Glutamatergic neuron (in vitro differentiated cells): ENCODE data around the gene SMIM33. TPM values are rescaled to one million over a fixed set of nuclear protein-coding genes. Genes with fewer than 3 reads are reported as not detected.
"Not testable (repeated sequence)": the region's sequence is repeated elsewhere in the genome, so short reads cannot be mapped to it uniquely, and the experiment has no call there.

Experiments used
- DNase-seq: peaks from one replicate; pipeline ENCODE4 v3.0.0; 2022
- H3K27ac Mint-ChIP-seq: one replicate; pipeline ENCODE4 v1.8.0; 2020; ENCODE audit warnings: mild to moderate bottlenecking, mixed read lengths, inconsistent platforms; ENCODE audit not compliant: unreplicated experiment
- H3K27me3 Mint-ChIP-seq: one replicate; pipeline ENCODE4 v1.8.0; 2020; ENCODE audit warnings: mild to moderate bottlenecking, moderate library complexity, mixed read lengths, inconsistent platforms; ENCODE audit not compliant: unreplicated experiment
- H3K36me3 Mint-ChIP-seq: one replicate; pipeline ENCODE4 v1.8.0; 2020; ENCODE audit warnings: mild to moderate bottlenecking, mixed read lengths, inconsistent platforms; ENCODE audit not compliant: unreplicated experiment
- H3K4me1 Mint-ChIP-seq: one replicate; pipeline ENCODE4 v1.8.0; 2020; ENCODE audit warnings: mild to moderate bottlenecking, low read depth, mixed read lengths, inconsistent platforms; ENCODE audit not compliant: unreplicated experiment
- H3K4me3 Mint-ChIP-seq: one replicate; pipeline ENCODE4 v1.8.0; 2020; ENCODE audit warnings: mild to moderate bottlenecking, mixed read lengths, inconsistent platforms; ENCODE audit not compliant: unreplicated experiment
- H3K9me3 Mint-ChIP-seq: one replicate; pipeline ENCODE4 v1.8.0; 2020; ENCODE audit warnings: mild to moderate bottlenecking, moderate library complexity, mixed read lengths, inconsistent platforms; ENCODE audit not compliant: unreplicated experiment
- CTCF ChIP-seq: fragments of 200-600 bp; sonication (generic); IDR thresholded peaks from one replicate; pipeline ENCODE4 v1.5.0; 2021; ENCODE audit not compliant: partially characterized antibody, unreplicated experiment
- total RNA-seq: library from RNA; stranded (reverse); fragmentation: NEBNext Ultra II Directional; extraction: Animal tissue kit (Norgen Biotek cat#: 25700); gene quantifications from one replicate; pipeline ENCODE4 v1.2.1, GENCODE V29; 2021; ENCODE audit not compliant: unreplicated experiment

The SMIM33 gene
- total RNA-seq, 1 donor from 2014 or later, result not detected

DNA sequence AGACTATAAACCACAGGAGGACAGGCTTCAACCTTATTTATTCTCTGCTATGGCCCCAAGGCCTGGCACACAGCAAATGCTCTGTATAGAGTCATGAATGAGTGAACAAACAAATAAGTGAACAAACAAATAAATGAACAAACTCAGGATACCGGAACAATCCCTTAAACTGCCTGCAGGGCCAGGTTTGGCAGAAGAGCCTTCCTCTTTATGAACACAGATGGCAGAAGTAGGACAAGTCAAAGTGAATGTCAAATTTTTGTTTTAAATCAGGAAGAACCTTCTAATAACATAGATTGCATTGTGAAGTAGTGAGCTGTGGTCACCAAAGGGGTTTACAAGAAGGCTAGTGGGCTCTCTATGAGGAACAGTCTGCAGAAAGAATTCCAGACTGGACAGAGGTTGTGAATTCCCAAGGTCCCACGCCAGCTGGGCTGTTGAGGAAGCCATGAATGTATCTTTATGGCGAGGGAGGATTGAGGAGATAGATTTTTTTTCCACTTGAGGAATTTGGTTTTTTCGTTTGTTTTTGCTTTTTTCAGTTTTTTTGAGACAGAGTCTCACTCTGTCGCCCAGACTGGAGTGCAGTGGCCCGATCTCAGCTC lies 42.1 kb downstream of the SMIM33 start:
- Mint-ChIP-seq H3K4me3 (no peak overlapping the region), H3K27me3 (peaks cover 8% of the 10 kb centered on the region), H3K36me3 (no peaks in the 10 kb centered on the region), H3K27ac (no peak overlapping the region), H3K4me1 (peaks cover 9% of the 10 kb centered on the region), H3K9me3 (peaks cover 7% of the 10 kb centered on the region)
- TF ChIP-seq CTCF, result no peak
- DNase-seq, result no peak

GRCh38 chr5:139513434-139513833 lies 42.6 kb downstream of the SMIM33 start:
- DNase-seq, result peak; percentile 81
- peak; percentile 26 for TF ChIP-seq CTCF
- not testable (repeated sequence) for H3K9me3 Mint-ChIP-seq, H3K36me3 Mint-ChIP-seq, H3K4me3 Mint-ChIP-seq
- H3K27me3 Mint-ChIP-seq, result peaks cover 11% of the 10 kb centered on the region
- peak overlapping the region; percentile 70 for H3K27ac Mint-ChIP-seq
- H3K4me1 Mint-ChIP-seq, result peaks cover 11% of the 10 kb centered on the region

DNA sequence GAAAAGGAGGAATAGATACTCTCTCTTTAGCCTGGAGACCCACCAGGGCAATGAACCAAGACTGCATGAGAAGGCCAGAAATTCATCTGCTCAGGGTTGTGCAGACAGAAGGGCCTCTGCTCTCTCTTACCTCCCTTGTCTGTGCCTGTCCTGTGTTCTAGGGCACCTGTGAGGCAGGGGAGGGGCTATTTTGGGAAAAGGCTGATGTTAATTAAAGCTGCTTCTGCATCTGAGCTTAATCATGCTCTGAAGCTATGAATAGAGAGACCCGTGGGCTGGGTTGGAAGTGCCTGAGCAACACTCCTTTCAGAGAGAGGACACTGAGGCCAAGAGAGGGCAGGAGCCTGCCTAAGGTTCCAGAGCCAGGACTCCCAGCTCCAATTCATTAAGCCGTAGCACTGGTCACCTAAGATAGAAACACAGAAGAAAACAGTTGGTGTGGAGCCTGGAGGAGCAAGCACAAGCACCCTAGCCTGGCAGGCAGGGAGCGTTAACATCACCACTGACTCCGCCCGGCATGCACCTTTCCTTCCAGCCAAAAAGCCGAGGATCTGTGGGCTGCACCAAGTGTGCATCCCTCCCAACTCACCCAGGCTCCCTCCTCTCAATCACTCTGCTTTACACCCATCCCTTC lies 43.2 kb downstream of the SMIM33 start:
- Mint-ChIP-seq H3K4me1 (peaks cover 17% of the 10 kb centered on the region), H3K4me3 (no peak overlapping the region)

GRCh38 chr5:139514486-139514856 lies 43.7 kb downstream of the SMIM33 start:
- Mint-ChIP-seq H3K27me3 (peaks cover 16% of the 10 kb centered on the region), H3K36me3 (no peaks in the 10 kb centered on the region), H3K9me3 (peaks cover 11% of the 10 kb centered on the region), H3K4me1 (peaks cover 18% of the 10 kb centered on the region), H3K27ac (no peak overlapping the region), H3K4me3 (no peak overlapping the region)
- TF ChIP-seq CTCF, result no peak
- DNase-seq, result no peak

More for the DNA sequence above, 43.2 kb downstream of the SMIM33 start:
- no peak for TF ChIP-seq CTCF
- Mint-ChIP-seq H3K9me3 (peaks cover 9% of the 10 kb centered on the region), H3K27me3 (peaks cover 14% of the 10 kb centered on the region), H3K36me3 (no peaks in the 10 kb centered on the region), H3K27ac (peak overlapping the region; percentile 70)
- no peak for DNase-seq

GRCh38 chr5:139517683-139518564 lies 47.1 kb downstream of the SMIM33 start:
- H3K36me3 Mint-ChIP-seq, result no peaks in the 10 kb centered on the region

More at GRCh38 chr5:139517683-139518564, 47.1 kb downstream of the SMIM33 start:
- H3K4me3 Mint-ChIP-seq, result peak overlapping the region; percentile 83
- DNase-seq, result peak; percentile 97
- peaks cover 11% of the 10 kb centered on the region for H3K9me3 Mint-ChIP-seq
- peak overlapping the region; percentile 92 for H3K27ac Mint-ChIP-seq
- peak; percentile 98 for TF ChIP-seq CTCF
- H3K4me1 Mint-ChIP-seq, result peaks cover 17% of the 10 kb centered on the region
- H3K27me3 Mint-ChIP-seq, result peaks cover 16% of the 10 kb centered on the region
